Panc1 (cell line): ENCODE results near the gene NR6A1.

Source experiments
- CTCF ChIP-seq: fragments of 450-650 bp; IDR thresholded peaks from 2 replicates; pipeline ENCODE4 v1.5.1; 2017; ENCODE audit warnings: mild to moderate bottlenecking
- POLR2AphosphoS5 ChIP-seq: IDR thresholded peaks from 2 replicates; pipeline ENCODE4 v1.6.1; 2012; ENCODE audit warnings: mild to moderate bottlenecking, low read depth, low read length, moderate library complexity
- TCF7L2 ChIP-seq: IDR thresholded peaks from 2 replicates; pipeline ENCODE4 v1.6.1; 2011; ENCODE audit warnings: mild to moderate bottlenecking, low read depth, low read length, inconsistent platforms

GRCh38 chr9:124742940-124743339, 28.2 kb downstream of the NR6A1 start:
- TF ChIP-seq CTCF (no peak), POLR2AphosphoS5 (no peak), TCF7L2 (no peak)
